GM12865 (cell line): ENCODE results near the gene TPM1.

Experiments
- DNase-seq: peaks from one replicate; pipeline ENCODE4 v3.0.0; 2010; ENCODE audit warnings: low read depth
- H3K4me3 ChIP-seq: 2 replicates; pipeline ENCODE4 v1.5.1; 2011; ENCODE audit warnings: mild to moderate bottlenecking, low read depth, low read length, control low read depth
- TF ChIP-seq, protein P1 (sequence below): IDR thresholded peaks from 2 replicates; pipeline ENCODE4 v1.5.1; 2011; ENCODE audit warnings: low read length, control low read depth, low read depth, inconsistent platforms; ENCODE audit not compliant: insufficient read depth; ENCODE audit errors: missing control alignments

Gene TPM1

DNA sequence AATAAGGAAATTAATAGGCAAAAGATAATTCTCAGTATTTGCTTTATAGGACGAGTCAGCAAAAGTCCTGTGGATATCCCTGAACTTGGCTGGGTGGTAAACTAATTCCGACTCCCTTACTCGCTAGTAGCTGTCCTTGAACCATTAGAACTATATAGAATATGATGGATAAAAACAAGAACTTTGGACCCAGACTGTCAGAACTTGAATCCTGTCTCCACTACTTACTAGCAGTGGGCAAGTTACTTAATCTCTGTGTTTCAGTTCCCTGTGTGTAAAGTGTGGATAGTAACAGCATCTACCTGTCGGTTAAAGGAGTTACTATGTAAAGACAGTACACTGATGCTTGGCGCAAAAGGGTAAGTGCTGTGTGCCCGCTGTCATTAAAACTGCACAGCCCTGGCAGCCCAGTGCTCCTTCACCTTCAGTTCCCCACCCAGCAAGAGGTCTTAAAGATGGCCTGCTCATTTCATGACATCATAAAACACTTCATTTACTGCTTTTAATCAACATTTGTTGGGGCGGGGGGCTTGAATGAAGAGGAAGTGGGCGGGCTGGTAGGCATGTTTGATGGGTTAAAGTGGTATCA is 7.3 kb downstream of the TPM1 start:
- H3K4me3 ChIP-seq, result no peak overlapping the region
- TF ChIP-seq, protein P1, sequence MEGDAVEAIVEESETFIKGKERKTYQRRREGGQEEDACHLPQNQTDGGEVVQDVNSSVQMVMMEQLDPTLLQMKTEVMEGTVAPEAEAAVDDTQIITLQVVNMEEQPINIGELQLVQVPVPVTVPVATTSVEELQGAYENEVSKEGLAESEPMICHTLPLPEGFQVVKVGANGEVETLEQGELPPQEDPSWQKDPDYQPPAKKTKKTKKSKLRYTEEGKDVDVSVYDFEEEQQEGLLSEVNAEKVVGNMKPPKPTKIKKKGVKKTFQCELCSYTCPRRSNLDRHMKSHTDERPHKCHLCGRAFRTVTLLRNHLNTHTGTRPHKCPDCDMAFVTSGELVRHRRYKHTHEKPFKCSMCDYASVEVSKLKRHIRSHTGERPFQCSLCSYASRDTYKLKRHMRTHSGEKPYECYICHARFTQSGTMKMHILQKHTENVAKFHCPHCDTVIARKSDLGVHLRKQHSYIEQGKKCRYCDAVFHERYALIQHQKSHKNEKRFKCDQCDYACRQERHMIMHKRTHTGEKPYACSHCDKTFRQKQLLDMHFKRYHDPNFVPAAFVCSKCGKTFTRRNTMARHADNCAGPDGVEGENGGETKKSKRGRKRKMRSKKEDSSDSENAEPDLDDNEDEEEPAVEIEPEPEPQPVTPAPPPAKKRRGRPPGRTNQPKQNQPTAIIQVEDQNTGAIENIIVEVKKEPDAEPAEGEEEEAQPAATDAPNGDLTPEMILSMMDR, result no peak
- DNase-seq, result no peak

DNA sequence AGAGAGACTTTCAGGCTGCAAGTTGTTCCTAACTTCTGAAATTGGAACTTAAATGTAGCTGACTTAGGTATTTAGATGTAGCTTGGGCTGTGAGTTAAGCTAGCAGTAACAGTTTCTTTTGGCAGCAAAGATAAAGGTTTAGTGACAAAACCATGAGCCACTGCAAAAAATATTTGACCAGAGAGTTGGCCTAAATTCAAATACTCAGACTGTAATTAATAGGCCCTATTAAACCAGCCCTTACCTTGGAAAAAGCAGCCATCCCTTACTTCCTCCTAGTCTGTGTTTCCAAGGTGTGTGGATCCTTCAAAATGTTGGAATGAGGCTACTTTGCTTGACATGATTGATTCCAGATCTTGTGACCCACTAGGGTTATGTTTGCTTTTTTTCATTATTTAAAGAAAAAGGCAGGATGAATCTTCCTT is 8.2 kb downstream of the TPM1 start:
- H3K4me3 ChIP-seq, result no peak overlapping the region
- TF ChIP-seq, protein P1, result no peak
- no peak for DNase-seq

DNA sequence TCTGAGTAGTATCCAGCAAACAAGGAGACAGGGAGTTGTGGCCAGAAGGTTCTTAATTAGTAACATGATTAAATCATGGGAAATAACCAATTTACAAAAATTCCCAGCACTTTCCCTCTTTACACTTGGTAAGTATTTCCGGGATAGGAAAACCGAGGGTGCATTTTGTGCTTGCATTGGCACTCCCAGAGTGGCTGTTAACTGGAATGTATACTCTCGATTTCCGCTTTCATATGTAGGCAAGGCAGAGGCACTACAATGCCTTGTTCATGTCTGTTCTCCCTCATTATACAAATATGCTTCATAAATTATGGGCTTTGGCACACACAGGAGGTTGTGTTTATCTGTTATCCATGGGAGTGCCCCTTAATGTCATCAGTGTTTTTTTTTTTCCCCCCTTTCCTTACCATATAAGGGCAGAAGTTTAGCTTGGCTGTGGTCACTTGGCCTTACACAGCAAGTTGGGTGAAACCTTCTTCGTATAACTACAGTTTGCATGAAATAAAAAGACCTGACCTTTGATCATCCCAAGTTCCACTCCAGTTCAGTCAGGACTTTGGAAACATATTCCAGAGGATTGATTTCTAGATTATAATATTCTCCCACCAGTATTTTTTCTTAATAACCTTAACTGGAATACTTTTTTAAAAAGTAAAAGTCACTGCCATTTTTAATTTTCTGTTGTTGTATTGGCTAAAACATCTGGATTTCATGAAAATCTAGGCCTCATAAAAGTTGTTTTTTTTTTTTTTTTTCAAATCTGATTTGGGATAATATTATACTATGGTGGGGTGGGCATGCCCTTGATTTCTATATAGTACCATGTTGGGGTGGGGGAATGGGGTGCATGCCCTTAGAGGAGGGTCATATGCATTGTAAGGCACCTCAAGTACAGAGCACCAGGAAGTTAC is 8.9 kb downstream of the TPM1 start:
- TF ChIP-seq, protein P1, result no peak
- H3K4me3 ChIP-seq, result no peak overlapping the region
- DNase-seq, result no peak

DNA sequence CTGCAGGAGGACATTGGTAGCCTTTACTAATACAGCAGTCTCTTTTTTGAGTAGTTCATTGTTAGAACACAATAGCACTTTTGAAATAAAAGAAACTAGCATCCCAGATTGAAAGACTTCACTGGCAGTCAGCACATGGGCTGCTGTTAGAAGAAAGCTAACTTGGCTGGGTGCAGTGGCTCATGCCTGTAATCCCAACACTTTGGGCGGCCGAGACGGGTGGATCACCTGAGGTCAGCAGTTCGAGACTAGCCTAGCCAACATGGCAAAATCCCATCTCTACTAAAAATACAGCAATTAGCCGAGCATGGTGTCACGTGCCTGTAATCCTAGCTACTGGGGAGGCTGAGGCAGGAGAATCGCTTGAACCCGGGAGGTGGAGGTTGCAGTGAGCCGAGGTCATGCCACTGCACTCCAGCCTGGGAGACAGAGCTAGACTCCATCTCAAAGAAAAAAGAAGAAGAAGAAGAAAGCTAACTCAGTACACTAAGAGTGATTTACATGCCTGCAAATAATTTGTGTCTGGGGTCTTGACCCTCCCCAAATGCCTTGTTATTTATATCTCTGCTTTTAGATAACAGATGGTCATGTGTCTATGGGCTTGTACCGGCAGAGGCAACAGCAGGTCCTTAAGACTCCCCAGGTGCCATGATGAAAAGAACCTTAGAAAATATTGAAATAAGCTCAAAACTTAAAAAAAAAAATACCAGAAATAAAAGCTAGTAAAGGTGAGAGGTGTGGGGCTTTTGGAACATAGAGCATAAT is 9.7 kb downstream of the TPM1 start:
- H3K4me3 ChIP-seq, result no peak overlapping the region
- no peak for DNase-seq
- TF ChIP-seq, protein P1, result no peak

DNA sequence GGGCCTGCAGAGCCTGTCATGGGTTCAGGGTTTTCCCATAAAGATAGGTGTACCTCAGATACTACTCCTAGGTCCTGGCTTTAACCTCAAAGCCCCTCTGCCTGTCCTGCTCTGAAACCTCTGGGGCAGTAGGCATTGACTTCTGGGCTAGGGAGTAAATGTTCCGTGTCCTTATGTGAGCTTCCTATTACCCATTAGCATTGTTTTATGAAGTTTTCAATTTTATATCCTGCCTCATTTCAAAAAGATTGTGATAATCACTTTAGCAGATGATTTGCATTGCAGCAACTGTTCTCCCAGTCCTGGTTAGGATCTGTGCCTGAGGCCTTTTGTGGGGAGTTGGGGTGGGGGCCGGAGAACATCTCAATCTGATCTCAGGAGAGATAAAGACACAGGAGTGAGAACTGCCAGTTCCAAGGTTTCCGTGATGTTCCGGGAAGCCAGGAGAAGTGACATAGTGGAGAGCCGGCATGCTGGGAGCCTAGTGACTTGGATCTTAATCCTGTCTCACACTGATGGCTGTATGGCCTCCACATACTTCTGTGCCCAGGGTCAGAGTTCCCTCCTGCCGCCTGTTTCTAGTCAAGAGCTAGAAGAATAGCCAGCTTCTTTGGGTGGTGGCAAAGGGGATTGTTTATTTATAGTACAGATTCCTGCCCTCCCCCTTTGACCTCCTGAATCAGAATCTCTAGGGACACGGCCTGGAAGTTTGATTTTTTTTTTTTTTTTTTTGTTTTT is 10.6 kb downstream of the TPM1 start:
- DNase-seq, result no peak
- no peak overlapping the region for H3K4me3 ChIP-seq
- TF ChIP-seq, protein P1, result no peak

- no peak overlapping the region for H3K4me3 ChIP-seq
- TF ChIP-seq, protein P1, result no peak
- no peak for DNase-seq
Measured at GRCh38 chr15:63054281-63054683, 11.7 kb downstream of the TPM1 start.
